ENCODE measurements around the gene OR10K1. TPM values are rescaled to one million over a fixed set of nuclear protein-coding genes. Genes with fewer than 3 reads are reported as not detected.
"Not testable (repeated sequence)": the region's sequence is repeated elsewhere in the genome, so short reads cannot be mapped to it uniquely, and the experiment has no call there.

Gene OR10K1
- total RNA-seq, 1 experiment from 2014 or later = not detected

- H3K9me3 ChIP-seq (ENCODE audit: control insufficient read depth, insufficient read depth, low read depth, low read length) = no peaks in the 10 kb centered on the region
- BruUV-seq (replicated peaks) = no TSS peak
- in situ Hi-C loops (cut with HindIII; ENCODE audit: low pct_unique_long_range_greater_than_20kb, low sequenced_read_pairs) = no loop called here
- intact Hi-C loops (cut with micrococcal nuclease; ENCODE audit: unreplicated experiment) = no loop called here
- TF ChIP-seq, protein P1, sequence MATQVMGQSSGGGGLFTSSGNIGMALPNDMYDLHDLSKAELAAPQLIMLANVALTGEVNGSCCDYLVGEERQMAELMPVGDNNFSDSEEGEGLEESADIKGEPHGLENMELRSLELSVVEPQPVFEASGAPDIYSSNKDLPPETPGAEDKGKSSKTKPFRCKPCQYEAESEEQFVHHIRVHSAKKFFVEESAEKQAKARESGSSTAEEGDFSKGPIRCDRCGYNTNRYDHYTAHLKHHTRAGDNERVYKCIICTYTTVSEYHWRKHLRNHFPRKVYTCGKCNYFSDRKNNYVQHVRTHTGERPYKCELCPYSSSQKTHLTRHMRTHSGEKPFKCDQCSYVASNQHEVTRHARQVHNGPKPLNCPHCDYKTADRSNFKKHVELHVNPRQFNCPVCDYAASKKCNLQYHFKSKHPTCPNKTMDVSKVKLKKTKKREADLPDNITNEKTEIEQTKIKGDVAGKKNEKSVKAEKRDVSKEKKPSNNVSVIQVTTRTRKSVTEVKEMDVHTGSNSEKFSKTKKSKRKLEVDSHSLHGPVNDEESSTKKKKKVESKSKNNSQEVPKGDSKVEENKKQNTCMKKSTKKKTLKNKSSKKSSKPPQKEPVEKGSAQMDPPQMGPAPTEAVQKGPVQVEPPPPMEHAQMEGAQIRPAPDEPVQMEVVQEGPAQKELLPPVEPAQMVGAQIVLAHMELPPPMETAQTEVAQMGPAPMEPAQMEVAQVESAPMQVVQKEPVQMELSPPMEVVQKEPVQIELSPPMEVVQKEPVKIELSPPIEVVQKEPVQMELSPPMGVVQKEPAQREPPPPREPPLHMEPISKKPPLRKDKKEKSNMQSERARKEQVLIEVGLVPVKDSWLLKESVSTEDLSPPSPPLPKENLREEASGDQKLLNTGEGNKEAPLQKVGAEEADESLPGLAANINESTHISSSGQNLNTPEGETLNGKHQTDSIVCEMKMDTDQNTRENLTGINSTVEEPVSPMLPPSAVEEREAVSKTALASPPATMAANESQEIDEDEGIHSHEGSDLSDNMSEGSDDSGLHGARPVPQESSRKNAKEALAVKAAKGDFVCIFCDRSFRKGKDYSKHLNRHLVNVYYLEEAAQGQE (IDR thresholded peaks at IDR 0.05; ENCODE audit: insufficient read depth in 1 of 2, low read depth in 2 of 2, low read length in 1 of 2) = no peak
- no peak for TF ChIP-seq SIN3A (IDR thresholded peaks at IDR 0.05; ENCODE audit: borderline replicate concordance, insufficient read depth, low read depth, low read length)
- no peak for TF ChIP-seq TCF7L2 (IDR thresholded peaks at IDR 0.05; ENCODE audit: low read depth, low read length)
- no peak for TF ChIP-seq POLR2AphosphoS5 (IDR thresholded peaks at IDR 0.05; ENCODE audit: low read depth, low read length)
- TF ChIP-seq, protein P2, sequence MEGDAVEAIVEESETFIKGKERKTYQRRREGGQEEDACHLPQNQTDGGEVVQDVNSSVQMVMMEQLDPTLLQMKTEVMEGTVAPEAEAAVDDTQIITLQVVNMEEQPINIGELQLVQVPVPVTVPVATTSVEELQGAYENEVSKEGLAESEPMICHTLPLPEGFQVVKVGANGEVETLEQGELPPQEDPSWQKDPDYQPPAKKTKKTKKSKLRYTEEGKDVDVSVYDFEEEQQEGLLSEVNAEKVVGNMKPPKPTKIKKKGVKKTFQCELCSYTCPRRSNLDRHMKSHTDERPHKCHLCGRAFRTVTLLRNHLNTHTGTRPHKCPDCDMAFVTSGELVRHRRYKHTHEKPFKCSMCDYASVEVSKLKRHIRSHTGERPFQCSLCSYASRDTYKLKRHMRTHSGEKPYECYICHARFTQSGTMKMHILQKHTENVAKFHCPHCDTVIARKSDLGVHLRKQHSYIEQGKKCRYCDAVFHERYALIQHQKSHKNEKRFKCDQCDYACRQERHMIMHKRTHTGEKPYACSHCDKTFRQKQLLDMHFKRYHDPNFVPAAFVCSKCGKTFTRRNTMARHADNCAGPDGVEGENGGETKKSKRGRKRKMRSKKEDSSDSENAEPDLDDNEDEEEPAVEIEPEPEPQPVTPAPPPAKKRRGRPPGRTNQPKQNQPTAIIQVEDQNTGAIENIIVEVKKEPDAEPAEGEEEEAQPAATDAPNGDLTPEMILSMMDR (IDR thresholded peaks at IDR 0.05) = no peak
- ChIA-PET CTCF (no interaction called here), POLR2A (no interaction called here)
- no peaks in the 10 kb centered on the region for H3K36me3 ChIP-seq (ENCODE audit: control insufficient read depth, insufficient read depth, low read length)
- no peak overlapping the region for H3K27ac ChIP-seq (ENCODE audit: low read length)
- no peaks in the 10 kb centered on the region for H3K27me3 ChIP-seq (ENCODE audit: control insufficient read depth, insufficient read depth, low read length)
- ATAC-seq = no peak
- DNase-seq (ENCODE audit: low read depth, low spot score) = no peak
- H3K4me3 ChIP-seq (ENCODE audit: low read depth in 2 of 2, low read length in 2 of 2) = no peak overlapping the region
- no peaks in the 10 kb centered on the region for H3K4me1 ChIP-seq (ENCODE audit: control insufficient read depth, insufficient read depth, low read length)
Measured at GRCh38 chr1:158425027-158425426, 36.6 kb upstream of the OR10K1 start.

DNA sequence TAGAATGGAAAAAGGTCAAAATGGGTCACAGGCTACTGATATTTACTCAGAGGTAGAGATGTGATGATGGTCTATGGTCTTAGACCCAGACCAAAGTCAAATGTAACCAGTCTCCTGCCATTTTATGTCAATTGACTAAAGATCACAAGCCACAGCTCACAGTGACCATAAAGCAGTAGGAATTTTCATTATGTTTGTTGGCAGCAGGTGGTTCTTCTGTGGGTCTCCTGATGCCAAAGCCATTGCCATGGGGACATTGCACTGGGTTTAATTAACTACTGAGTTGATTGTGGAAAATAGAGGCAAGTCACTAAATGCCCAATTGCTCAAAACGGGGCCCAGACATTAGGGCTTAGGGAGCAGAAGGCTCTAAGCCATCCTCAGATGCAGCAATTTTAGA lies 35.5 kb upstream of the OR10K1 start, which contains the start of gene OR10K2:
Gene OR10K2 (minus strand): TSS at position 101 of the 400 bp plus-strand sequence. CDS start 5,371 bp downstream, outside the sequence.
- no TSS peak for BruUV-seq (replicated peaks)
- TF ChIP-seq SIN3A (IDR thresholded peaks at IDR 0.05; ENCODE audit: borderline replicate concordance, insufficient read depth, low read depth, low read length) (no peak), TCF7L2 (IDR thresholded peaks at IDR 0.05; ENCODE audit: low read depth, low read length) (no peak), POLR2AphosphoS5 (IDR thresholded peaks at IDR 0.05; ENCODE audit: low read depth, low read length) (no peak)
- TF ChIP-seq, protein P1 (IDR thresholded peaks at IDR 0.05; ENCODE audit: insufficient read depth in 1 of 2, low read depth in 2 of 2, low read length in 1 of 2) = no peak
- TF ChIP-seq, protein P2 (IDR thresholded peaks at IDR 0.05) = no peak
- no peaks in the 10 kb centered on the region for H3K36me3 ChIP-seq (ENCODE audit: control insufficient read depth, insufficient read depth, low read length)
- no peak within 1 kb of the TSS for H3K27ac ChIP-seq (ENCODE audit: low read length)
- no peaks in the 10 kb centered on the region for H3K9me3 ChIP-seq (ENCODE audit: control insufficient read depth, insufficient read depth, low read depth, low read length)
- ChIA-PET CTCF (no interaction called here), POLR2A (no interaction called here)
- intact Hi-C loops (cut with micrococcal nuclease; ENCODE audit: unreplicated experiment) (no loop called here), in situ Hi-C loops (cut with HindIII; ENCODE audit: low pct_unique_long_range_greater_than_20kb, low sequenced_read_pairs) (no loop called here)
- no peaks in the 10 kb centered on the region for H3K27me3 ChIP-seq (ENCODE audit: control insufficient read depth, insufficient read depth, low read length)
- ATAC-seq = no peak
- no peaks in the 10 kb centered on the region for H3K4me1 ChIP-seq (ENCODE audit: control insufficient read depth, insufficient read depth, low read length)
- no peak within 1 kb of the TSS for H3K4me3 ChIP-seq (ENCODE audit: low read depth in 2 of 2, low read length in 2 of 2)
- no peak for DNase-seq (ENCODE audit: low read depth, low spot score)

GRCh38 chr1:158430163-158430562 lies 31.5 kb upstream of the OR10K1 start:
- intact Hi-C loops (cut with micrococcal nuclease; ENCODE audit: unreplicated experiment); POLR2A ChIA-PET; H3K4me3 ChIP-seq (ENCODE audit: low read depth in 2 of 2, low read length in 2 of 2); DNase-seq (ENCODE audit: low read depth, low spot score); H3K4me1 ChIP-seq (ENCODE audit: control insufficient read depth, insufficient read depth, low read length); ATAC-seq; BruUV-seq (replicated peaks); H3K36me3 ChIP-seq (ENCODE audit: control insufficient read depth, insufficient read depth, low read length); in situ Hi-C loops (cut with HindIII; ENCODE audit: low pct_unique_long_range_greater_than_20kb, low sequenced_read_pairs); H3K27me3 ChIP-seq (ENCODE audit: control insufficient read depth, insufficient read depth, low read length); H3K27ac ChIP-seq (ENCODE audit: low read length); H3K9me3 ChIP-seq (ENCODE audit: control insufficient read depth, insufficient read depth, low read depth, low read length); CTCF ChIA-PET: not testable (repeated sequence)
